ENCODE data around the gene UIMC1.

DNA sequence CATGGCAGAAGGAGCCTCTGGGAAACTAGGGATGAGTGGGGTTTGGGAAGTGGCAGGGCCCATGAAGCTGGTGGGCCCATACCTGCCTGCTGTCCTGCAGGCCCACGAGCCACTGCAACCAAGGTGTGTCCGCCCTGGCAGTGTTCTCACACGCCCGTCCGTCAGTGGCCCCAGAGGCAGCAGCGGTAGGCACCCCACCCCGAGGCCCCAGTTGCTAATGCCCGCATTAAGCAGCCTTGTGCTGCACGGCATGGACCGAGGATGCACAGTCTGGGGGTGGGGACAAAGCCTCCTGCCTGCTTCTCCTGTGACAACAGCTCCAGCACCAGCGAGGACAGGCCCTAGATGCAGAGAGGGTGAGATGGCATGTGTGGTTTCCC lies 148.7 kb downstream of the UIMC1 start:
- TF ChIP-seq, protein P1, sequence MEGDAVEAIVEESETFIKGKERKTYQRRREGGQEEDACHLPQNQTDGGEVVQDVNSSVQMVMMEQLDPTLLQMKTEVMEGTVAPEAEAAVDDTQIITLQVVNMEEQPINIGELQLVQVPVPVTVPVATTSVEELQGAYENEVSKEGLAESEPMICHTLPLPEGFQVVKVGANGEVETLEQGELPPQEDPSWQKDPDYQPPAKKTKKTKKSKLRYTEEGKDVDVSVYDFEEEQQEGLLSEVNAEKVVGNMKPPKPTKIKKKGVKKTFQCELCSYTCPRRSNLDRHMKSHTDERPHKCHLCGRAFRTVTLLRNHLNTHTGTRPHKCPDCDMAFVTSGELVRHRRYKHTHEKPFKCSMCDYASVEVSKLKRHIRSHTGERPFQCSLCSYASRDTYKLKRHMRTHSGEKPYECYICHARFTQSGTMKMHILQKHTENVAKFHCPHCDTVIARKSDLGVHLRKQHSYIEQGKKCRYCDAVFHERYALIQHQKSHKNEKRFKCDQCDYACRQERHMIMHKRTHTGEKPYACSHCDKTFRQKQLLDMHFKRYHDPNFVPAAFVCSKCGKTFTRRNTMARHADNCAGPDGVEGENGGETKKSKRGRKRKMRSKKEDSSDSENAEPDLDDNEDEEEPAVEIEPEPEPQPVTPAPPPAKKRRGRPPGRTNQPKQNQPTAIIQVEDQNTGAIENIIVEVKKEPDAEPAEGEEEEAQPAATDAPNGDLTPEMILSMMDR (conservative IDR thresholded peaks at IDR 0.05 in 1 of 2, IDR thresholded peaks at IDR 0.05 in 1 of 2; ENCODE audit: extremely low read depth in 1 of 2, insufficient read depth in 1 of 2, low read depth in 1 of 2, low read length in 2 of 2), result no peak
- no peak for TF ChIP-seq EZH2 (IDR thresholded peaks at IDR 0.05; ENCODE audit: borderline replicate concordance, low read length)
